22Rv1 (cell line): ENCODE measurements around the gene PNPO.

Experiments
- CTCF ChIP-seq: fragments of 450-650 bp; IDR thresholded peaks from 2 replicates; pipeline ENCODE4 v1.5.1; 2017; ENCODE audit warnings: mild to moderate bottlenecking
- ZFX ChIP-seq: fragments of 450-650 bp; IDR thresholded peaks from 2 replicates; pipeline ENCODE4 v1.6.1; 2017; ENCODE audit warnings: antibody characterized with exemption, borderline replicate concordance

- TF ChIP-seq CTCF = no peak
- no peak for TF ChIP-seq ZFX
Observed at GRCh38 chr17:47989700-47990099, 48.3 kb downstream of the PNPO start.
